ENCODE measurements around the gene BCDIN3D.

BCDIN3D gene

GRCh38 chr12:49819786-49820185 is 23.1 kb downstream of the BCDIN3D start:
- DNase-seq: no peak

GRCh38 chr12:49818241-49818895 is 24.5 kb downstream of the BCDIN3D start:
- DNase-seq: no peak

- no peak for DNase-seq
These were observed 29.8 kb downstream of the BCDIN3D start for GRCh38 chr12:49813131-49813530.

GRCh38 chr12:49811961-49812401 is 30.9 kb downstream of the BCDIN3D start:
- no peak for DNase-seq

- DNase-seq: no peak
These were observed 31.8 kb downstream of the BCDIN3D start for GRCh38 chr12:49811136-49811535.

GRCh38 chr12:49809906-49810389 is 33.0 kb downstream of the BCDIN3D start:
- DNase-seq: peak in 6 of 14 donors; percentile 19 to 51 (median 46)

- peak in 5 of 14 donors; percentile 20 to 61 (median 36) for DNase-seq
These were observed 33.5 kb downstream of the BCDIN3D start for GRCh38 chr12:49809381-49809905.

GRCh38 chr12:49808686-49809380 is 34.1 kb downstream of the BCDIN3D start:
- peak in 9 of 14 donors; percentile 17 to 74 (median 43) for DNase-seq

- DNase-seq: no peak
These were observed 34.8 kb downstream of the BCDIN3D start for GRCh38 chr12:49807991-49808580.

- DNase-seq: no peak
These were observed 36.0 kb downstream of the BCDIN3D start for GRCh38 chr12:49806877-49807276.

GRCh38 chr12:49806321-49806813 is 36.5 kb downstream of the BCDIN3D start:
- no peak for DNase-seq

- no peak for DNase-seq
These were observed 37.5 kb downstream of the BCDIN3D start for GRCh38 chr12:49805409-49805808.

GRCh38 chr12:49804821-49805220 is 38.1 kb downstream of the BCDIN3D start:
- no peak for DNase-seq

- DNase-seq: no peak
These were observed 39.0 kb downstream of the BCDIN3D start for GRCh38 chr12:49803693-49804450.

GRCh38 chr12:49801141-49802063 is 41.5 kb downstream of the BCDIN3D start:
- no peak for DNase-seq

GRCh38 chr12:49800421-49801140 is 42.3 kb downstream of the BCDIN3D start:
- no peak for DNase-seq

- DNase-seq: no peak
These were observed 44.0 kb downstream of the BCDIN3D start for GRCh38 chr12:49798934-49799333.

- no peak for DNase-seq
These were observed 44.7 kb downstream of the BCDIN3D start for GRCh38 chr12:49798248-49798647.

GRCh38 chr12:49797449-49797776 is 45.5 kb downstream of the BCDIN3D start:
- no peak for DNase-seq

- no peak for DNase-seq
These were observed 46.1 kb downstream of the BCDIN3D start for GRCh38 chr12:49796606-49797448.

Data from C1 segment of cervical spinal cord (tissue), 14 donors.